Stimulated activated CD8-positive, alpha-beta memory T cell treated with anti-CD3 and anti-CD28 coated beads, Interleukin-12 subunit alpha, Interleukin-12 subunit beta, amount 100 ng/mL, for 1 hour (primary cell): ENCODE results near the gene PRKAG3.

Experiments used
- DNase-seq: peaks from one replicate; pipeline ENCODE4 v3.0.0-alpha.2; 2020; ENCODE audit warnings: low read depth

Gene PRKAG3

GRCh38 chr2:218814540-218815243, 16.9 kb downstream of the PRKAG3 start:
- no peak for DNase-seq

- DNase-seq: no peak
Observed at GRCh38 chr2:218813771-218814460, 17.7 kb downstream of the PRKAG3 start.

GRCh38 chr2:218812861-218813260, 18.7 kb downstream of the PRKAG3 start:
- DNase-seq: no peak

GRCh38 chr2:218812096-218812815, 19.3 kb downstream of the PRKAG3 start:
- DNase-seq: no peak

- DNase-seq: no peak
Observed at GRCh38 chr2:218811382-218811781, 20.2 kb downstream of the PRKAG3 start.

GRCh38 chr2:218810256-218810655, 21.3 kb downstream of the PRKAG3 start:
- DNase-seq: no peak

- DNase-seq: no peak
Observed at GRCh38 chr2:218809515-218809914, 22.1 kb downstream of the PRKAG3 start.

- DNase-seq: no peak
Observed at GRCh38 chr2:218807626-218808025, 24.0 kb downstream of the PRKAG3 start.

GRCh38 chr2:218806346-218806978, 25.1 kb downstream of the PRKAG3 start:
- DNase-seq: no peak

- no peak for DNase-seq
Observed at GRCh38 chr2:218805627-218806026, 26.0 kb downstream of the PRKAG3 start.

- no peak for DNase-seq
Observed at GRCh38 chr2:218804817-218805216, 26.8 kb downstream of the PRKAG3 start.

- no peak for DNase-seq
Observed at GRCh38 chr2:218802386-218802994, 29.1 kb downstream of the PRKAG3 start.

GRCh38 chr2:218799990-218800389, 31.6 kb downstream of the PRKAG3 start:
- no peak for DNase-seq

GRCh38 chr2:218798767-218799504, 32.7 kb downstream of the PRKAG3 start:
- no peak for DNase-seq

GRCh38 chr2:218796691-218797090, 34.9 kb downstream of the PRKAG3 start:
- no peak for DNase-seq

GRCh38 chr2:218792433-218792832, 39.2 kb downstream of the PRKAG3 start:
- no peak for DNase-seq

GRCh38 chr2:218788529-218789255, 42.9 kb downstream of the PRKAG3 start:
- DNase-seq: no peak

GRCh38 chr2:218786133-218786532, 45.5 kb downstream of the PRKAG3 start:
- no peak for DNase-seq

- no peak for DNase-seq
Observed at GRCh38 chr2:218785103-218785502, 46.5 kb downstream of the PRKAG3 start.

GRCh38 chr2:218783688-218784087, 47.9 kb downstream of the PRKAG3 start:
- no peak for DNase-seq

- no peak for DNase-seq
Observed at GRCh38 chr2:218782528-218782844, 49.1 kb downstream of the PRKAG3 start.
